Muscle layer of duodenum (tissue), 2 donors: ENCODE measurements around the gene LRRFIP1.

Source experiments
- H3K27ac ChIP-seq: one replicate; pipeline ENCODE4 v1.7.0; 2013; ENCODE audit warnings: mild to moderate bottlenecking, low read length
- H3K27me3 ChIP-seq: one replicate; pipeline ENCODE4 v1.7.0; 2013; ENCODE audit warnings: low read depth, mild to moderate bottlenecking, control low read depth, low read length
- H3K36me3 ChIP-seq, 2 donors: one replicate each; pipeline ENCODE4 v1.7.0; 2013; ENCODE audit warnings: low read length in 2 of 2, control low read depth in 1 of 2, mild to moderate bottlenecking in 1 of 2; ENCODE audit not compliant: insufficient read depth in 2 of 2, control insufficient read depth in 1 of 2
- H3K4me1 ChIP-seq, 2 donors: one replicate each; pipeline ENCODE4 v1.7.0; 2013; ENCODE audit warnings: low read length in 2 of 2, mild to moderate bottlenecking in 2 of 2, control low read depth in 1 of 2, moderate library complexity in 1 of 2; ENCODE audit not compliant: insufficient read depth in 2 of 2, control insufficient read depth in 1 of 2
- H3K4me3 ChIP-seq, 2 donors: one replicate each; pipeline ENCODE4 v1.7.0; 2013; ENCODE audit warnings: low read length in 2 of 2, low read depth in 1 of 2, mild to moderate bottlenecking in 1 of 2
- H3K9me3 ChIP-seq, 2 donors: one replicate each; pipeline ENCODE4 v1.7.0; 2013; ENCODE audit warnings: low read length in 2 of 2, control low read depth in 1 of 2, mild to moderate bottlenecking in 1 of 2; ENCODE audit not compliant: control insufficient read depth in 1 of 2
- donor health status: healthy.

The LRRFIP1 gene

GRCh38 chr2:237647176-237648015 lies 20.0 kb downstream of the LRRFIP1 start:
- no peaks in the 10 kb centered on the region for H3K27me3 ChIP-seq
- peaks cover 0 to 13% of the 10 kb centered on the region in 2 donors for H3K36me3 ChIP-seq
- H3K4me3 ChIP-seq: no peak overlapping the region
- H3K9me3 ChIP-seq: no peaks in the 10 kb centered on the region
- H3K27ac ChIP-seq: no peak overlapping the region
- no peaks in the 10 kb centered on the region for H3K4me1 ChIP-seq

- Histone ChIP-seq H3K9me3 (no peaks in the 10 kb centered on the region), H3K4me1 (no peaks in the 10 kb centered on the region), H3K27ac (no peak overlapping the region), H3K27me3 (no peaks in the 10 kb centered on the region), H3K4me3 (no peak overlapping the region), H3K36me3 (peaks cover 0 to 13% of the 10 kb centered on the region in 2 donors)
Measured at GRCh38 chr2:237648016-237648381, 20.6 kb downstream of the LRRFIP1 start.

GRCh38 chr2:237649541-237650454 lies 22.4 kb downstream of the LRRFIP1 start:
- H3K4me1 ChIP-seq: no peaks in the 10 kb centered on the region
- H3K36me3 ChIP-seq: peaks cover 0 to 13% of the 10 kb centered on the region in 2 donors
- H3K27ac ChIP-seq: no peak overlapping the region
- no peaks in the 10 kb centered on the region for H3K27me3 ChIP-seq
- no peaks in the 10 kb centered on the region for H3K9me3 ChIP-seq
- no peak overlapping the region for H3K4me3 ChIP-seq

GRCh38 chr2:237650455-237650850 lies 23.1 kb downstream of the LRRFIP1 start:
- Histone ChIP-seq H3K36me3 (peaks cover 0 to 10% of the 10 kb centered on the region in 2 donors), H3K27me3 (no peaks in the 10 kb centered on the region), H3K9me3 (no peaks in the 10 kb centered on the region), H3K4me3 (no peak overlapping the region), H3K4me1 (no peaks in the 10 kb centered on the region), H3K27ac (no peak overlapping the region)

- H3K9me3 ChIP-seq: no peaks in the 10 kb centered on the region
- H3K27me3 ChIP-seq: no peaks in the 10 kb centered on the region
- H3K27ac ChIP-seq: no peak overlapping the region
- H3K4me3 ChIP-seq: no peak overlapping the region
- H3K4me1 ChIP-seq: no peaks in the 10 kb centered on the region
- H3K36me3 ChIP-seq: peaks cover 0 to 3% of the 10 kb centered on the region in 2 donors
Measured at GRCh38 chr2:237651761-237652160, 24.4 kb downstream of the LRRFIP1 start.

- no peak overlapping the region for H3K4me3 ChIP-seq
- H3K36me3 ChIP-seq: peaks cover 0 to 3% of the 10 kb centered on the region in 2 donors
- no peaks in the 10 kb centered on the region for H3K27me3 ChIP-seq
- no peaks in the 10 kb centered on the region for H3K9me3 ChIP-seq
- H3K4me1 ChIP-seq: no peaks in the 10 kb centered on the region
- no peak overlapping the region for H3K27ac ChIP-seq
Measured at GRCh38 chr2:237652181-237652580, 24.8 kb downstream of the LRRFIP1 start.

- H3K27ac ChIP-seq: no peak overlapping the region
- H3K9me3 ChIP-seq: no peaks in the 10 kb centered on the region
- H3K4me1 ChIP-seq: no peaks in the 10 kb centered on the region
- H3K4me3 ChIP-seq: no peak overlapping the region
- peaks cover 0 to 3% of the 10 kb centered on the region in 2 donors for H3K36me3 ChIP-seq
- no peaks in the 10 kb centered on the region for H3K27me3 ChIP-seq
Measured at GRCh38 chr2:237652854-237653253, 25.5 kb downstream of the LRRFIP1 start.

GRCh38 chr2:237653776-237654558 lies 26.6 kb downstream of the LRRFIP1 start:
- H3K4me1 ChIP-seq: no peaks in the 10 kb centered on the region
- H3K27ac ChIP-seq: no peak overlapping the region
- H3K9me3 ChIP-seq: no peaks in the 10 kb centered on the region
- H3K36me3 ChIP-seq: peaks cover 0 to 3% of the 10 kb centered on the region in 2 donors
- H3K4me3 ChIP-seq: no peak overlapping the region
- no peaks in the 10 kb centered on the region for H3K27me3 ChIP-seq

GRCh38 chr2:237657063-237657462 lies 29.7 kb downstream of the LRRFIP1 start:
- Histone ChIP-seq H3K36me3 (no peaks in the 10 kb centered on the region), H3K27me3 (no peaks in the 10 kb centered on the region)

GRCh38 chr2:237660381-237660900 lies 33.1 kb downstream of the LRRFIP1 start:
- H3K36me3 ChIP-seq: no peaks in the 10 kb centered on the region
- H3K9me3 ChIP-seq: no peaks in the 10 kb centered on the region
- no peak overlapping the region for H3K27ac ChIP-seq
- H3K4me1 ChIP-seq: peaks cover 0 to 20% of the 10 kb centered on the region in 2 donors
- no peak overlapping the region for H3K4me3 ChIP-seq
- no peaks in the 10 kb centered on the region for H3K27me3 ChIP-seq

More at GRCh38 chr2:237657063-237657462, 29.7 kb downstream of the LRRFIP1 start:
- peaks cover 0 to 2% of the 10 kb centered on the region in 2 donors for H3K4me1 ChIP-seq
- no peak overlapping the region for H3K4me3 ChIP-seq
- H3K9me3 ChIP-seq: no peaks in the 10 kb centered on the region
- no peak overlapping the region for H3K27ac ChIP-seq
